GM12801 (cell line): ENCODE data around the gene KRT17.

Experiments
- TF ChIP-seq, protein P1 (sequence below): IDR thresholded peaks from one replicate; pipeline ENCODE4 v1.5.1; 2011; ENCODE audit warnings: control low read depth; ENCODE audit not compliant: insufficient read length; ENCODE audit errors: extremely low read depth

The KRT17 gene

GRCh38 chr17:41619036-41619926 is 5.1 kb downstream of the KRT17 start:
- TF ChIP-seq, protein P1, sequence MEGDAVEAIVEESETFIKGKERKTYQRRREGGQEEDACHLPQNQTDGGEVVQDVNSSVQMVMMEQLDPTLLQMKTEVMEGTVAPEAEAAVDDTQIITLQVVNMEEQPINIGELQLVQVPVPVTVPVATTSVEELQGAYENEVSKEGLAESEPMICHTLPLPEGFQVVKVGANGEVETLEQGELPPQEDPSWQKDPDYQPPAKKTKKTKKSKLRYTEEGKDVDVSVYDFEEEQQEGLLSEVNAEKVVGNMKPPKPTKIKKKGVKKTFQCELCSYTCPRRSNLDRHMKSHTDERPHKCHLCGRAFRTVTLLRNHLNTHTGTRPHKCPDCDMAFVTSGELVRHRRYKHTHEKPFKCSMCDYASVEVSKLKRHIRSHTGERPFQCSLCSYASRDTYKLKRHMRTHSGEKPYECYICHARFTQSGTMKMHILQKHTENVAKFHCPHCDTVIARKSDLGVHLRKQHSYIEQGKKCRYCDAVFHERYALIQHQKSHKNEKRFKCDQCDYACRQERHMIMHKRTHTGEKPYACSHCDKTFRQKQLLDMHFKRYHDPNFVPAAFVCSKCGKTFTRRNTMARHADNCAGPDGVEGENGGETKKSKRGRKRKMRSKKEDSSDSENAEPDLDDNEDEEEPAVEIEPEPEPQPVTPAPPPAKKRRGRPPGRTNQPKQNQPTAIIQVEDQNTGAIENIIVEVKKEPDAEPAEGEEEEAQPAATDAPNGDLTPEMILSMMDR = no peak

DNA sequence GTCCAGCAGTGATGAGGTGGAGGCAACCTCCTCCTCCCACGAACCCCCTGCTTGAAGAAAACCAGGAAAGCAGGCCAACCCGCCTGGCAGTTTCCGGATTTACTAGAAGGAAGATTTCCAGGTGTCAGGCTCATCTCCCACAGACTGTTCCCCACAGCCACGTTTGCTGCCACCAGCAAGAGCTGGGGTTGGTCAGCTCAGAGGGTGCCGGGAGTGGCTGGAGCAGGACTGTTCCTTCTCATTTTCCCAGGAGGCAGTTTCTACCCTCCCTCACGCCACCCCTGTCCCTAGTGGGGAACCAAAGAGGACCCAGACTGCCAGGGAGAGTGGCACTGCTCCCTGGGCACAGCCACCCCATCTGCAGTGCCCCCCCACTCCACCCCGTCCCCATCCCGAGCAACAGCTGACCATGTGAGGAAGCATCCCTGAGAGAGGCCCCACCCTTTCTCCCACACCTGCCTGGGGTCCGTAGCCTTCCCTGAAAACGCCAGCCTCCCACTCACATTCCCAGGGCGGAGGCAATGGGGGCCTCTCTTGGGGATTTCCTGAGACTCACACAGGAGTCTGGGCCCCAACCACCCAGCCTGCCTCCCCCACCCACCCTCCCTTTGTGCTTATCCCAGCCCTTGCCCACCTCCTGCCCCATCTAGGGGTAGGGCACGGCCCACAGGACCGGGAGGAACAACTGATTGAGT is 5.9 kb downstream of the KRT17 start:
- TF ChIP-seq, protein P1 = no peak

DNA sequence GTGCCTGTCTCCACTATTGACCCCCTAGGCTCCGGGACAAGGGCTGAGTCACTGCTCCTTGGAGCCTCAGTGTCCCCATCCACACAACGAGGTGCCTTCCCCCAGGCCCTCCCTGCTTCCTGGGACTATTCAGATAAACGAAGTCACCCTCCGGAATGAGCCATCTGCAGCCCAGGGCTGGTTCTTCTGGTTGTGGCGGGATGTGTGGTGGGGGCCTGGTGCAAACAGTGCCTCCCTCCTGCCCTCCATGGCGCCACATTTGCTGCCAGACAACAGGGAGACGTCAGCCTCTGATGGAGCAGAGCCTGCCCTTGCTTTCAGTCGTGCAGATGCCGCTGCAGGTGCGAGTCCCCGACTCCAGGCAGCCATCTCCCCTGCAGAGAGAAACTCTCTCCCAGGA is 6.7 kb downstream of the KRT17 start:
- TF ChIP-seq, protein P1 = no peak

DNA sequence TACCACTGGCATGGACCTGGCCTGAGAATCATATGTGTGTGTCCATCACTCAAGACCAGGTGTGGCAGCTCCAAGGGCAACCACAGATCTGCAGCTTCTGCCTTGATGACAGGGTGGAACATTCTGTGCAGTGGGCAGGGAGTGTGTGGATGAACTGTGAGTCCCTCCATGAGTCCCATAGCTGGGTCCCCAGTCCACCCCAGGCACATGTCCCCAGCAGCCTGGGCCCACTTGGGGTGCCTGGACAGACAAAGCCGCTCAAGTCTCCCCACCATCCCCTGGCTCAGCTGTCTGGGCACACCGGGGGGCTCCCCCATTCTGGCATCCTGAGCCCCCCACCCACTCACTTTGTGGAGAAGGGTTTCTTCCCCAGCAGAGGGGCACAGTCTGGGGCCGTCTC is 7.2 kb downstream of the KRT17 start:
- TF ChIP-seq, protein P1 = no peak

DNA sequence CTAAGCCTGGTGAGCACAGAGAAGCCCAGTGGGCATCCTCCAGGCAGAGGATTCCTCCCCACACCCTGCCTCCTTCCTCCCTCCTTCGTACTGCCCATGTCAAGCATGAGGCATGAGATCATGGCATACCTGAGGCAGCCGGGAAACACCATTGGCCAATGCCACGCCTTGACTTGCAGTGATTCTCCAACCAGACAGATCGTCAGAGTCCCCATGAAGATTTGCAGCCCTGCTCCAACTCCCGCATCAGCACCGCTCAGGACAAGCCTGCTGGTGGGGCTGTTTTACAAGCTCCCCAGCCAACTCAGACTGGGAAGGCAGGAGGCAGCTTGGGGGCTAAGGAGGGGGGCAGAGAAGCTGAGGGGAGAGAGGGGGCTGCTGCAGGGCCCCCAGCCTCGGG is 8.9 kb downstream of the KRT17 start:
- TF ChIP-seq, protein P1 = no peak

- TF ChIP-seq, protein P1 = no peak
Measured at GRCh38 chr17:41614098-41614497, 10.3 kb downstream of the KRT17 start.

DNA sequence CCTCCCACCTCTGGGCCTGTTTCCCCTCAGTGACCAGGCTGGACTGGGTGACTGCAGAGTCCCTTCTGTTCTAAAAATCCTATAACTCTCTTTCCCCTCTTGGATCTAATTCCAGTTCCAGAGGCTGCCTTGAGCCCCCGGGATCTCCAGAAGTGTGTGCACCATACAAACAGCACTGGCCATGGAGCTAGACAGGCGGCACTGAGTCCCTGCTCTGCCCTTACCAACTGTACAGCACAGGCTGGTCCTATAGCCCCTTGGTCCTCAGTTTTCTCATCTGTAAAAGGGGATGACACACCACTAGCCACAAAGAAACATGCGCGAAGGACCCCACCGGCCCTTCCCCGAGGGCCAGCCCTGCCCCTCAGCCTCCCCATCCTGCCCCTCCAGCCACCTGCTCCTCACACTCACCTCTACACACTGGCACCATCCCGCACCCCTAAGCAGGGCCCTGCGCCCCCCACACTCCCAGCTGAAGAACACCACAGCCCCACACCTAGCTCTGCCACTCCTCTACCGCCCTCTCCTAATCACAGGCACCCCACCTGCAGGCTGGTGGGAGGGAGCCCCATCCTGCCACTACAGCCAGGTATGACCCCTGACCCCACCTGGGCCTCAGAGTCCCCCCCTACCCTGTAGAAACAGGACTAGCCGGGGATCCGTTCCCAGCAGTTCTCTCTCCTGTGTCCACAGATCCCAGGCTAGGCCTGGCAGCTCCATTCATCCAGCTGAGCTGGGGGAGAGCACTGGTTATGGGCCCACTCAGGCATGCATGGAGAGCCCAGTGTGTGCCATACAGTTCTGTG is 10.9 kb downstream of the KRT17 start:
- TF ChIP-seq, protein P1 = no peak
